NT2/D1 (cell line): ENCODE data around the gene ARFGEF3.

ENCODE experiments used
- DNase-seq: peaks from one replicate; pipeline ENCODE4 v3.0.0-alpha.2; 2011; ENCODE audit warnings: low read depth, low spot score
- H3K27me3 ChIP-seq: 2 replicates; pipeline ENCODE4 v1.6.0; 2011; ENCODE audit warnings: mild to moderate bottlenecking; ENCODE audit not compliant: insufficient read length, insufficient read depth
- H3K36me3 ChIP-seq: 2 replicates; pipeline ENCODE4 v1.6.1; 2011; ENCODE audit warnings: mild to moderate bottlenecking, low read length, mixed read lengths; ENCODE audit not compliant: insufficient read depth, insufficient read length
- H3K4me1 ChIP-seq: 2 replicates; pipeline ENCODE4 v1.5.1; 2011; ENCODE audit not compliant: insufficient read depth, insufficient read length
- H3K4me3 ChIP-seq: 2 replicates; pipeline ENCODE4 v1.5.1; 2011; ENCODE audit warnings: low read depth; ENCODE audit not compliant: insufficient read length
- H3K9ac ChIP-seq: 2 replicates; pipeline ENCODE4 v1.6.0; 2011; ENCODE audit warnings: low read depth; ENCODE audit not compliant: insufficient read length
- H3K9me3 ChIP-seq: 2 replicates; pipeline ENCODE4 v1.5.1; 2011; ENCODE audit warnings: mild to moderate bottlenecking, low read length; ENCODE audit not compliant: insufficient read depth
- SUZ12 ChIP-seq: IDR thresholded peaks from 2 replicates; pipeline ENCODE4 v1.6.1; 2011; ENCODE audit not compliant: insufficient read length, insufficient read depth; ENCODE audit errors: extremely low read depth
- YY1 ChIP-seq: IDR thresholded peaks from 2 replicates; pipeline ENCODE4 v1.6.1; 2011; ENCODE audit not compliant: insufficient read length, insufficient read depth
- ZNF274 ChIP-seq: IDR thresholded peaks from 2 replicates; pipeline ENCODE4 v1.6.1; 2011; ENCODE audit warnings: mild to moderate bottlenecking, low read depth, low read length

The ARFGEF3 gene

DNA sequence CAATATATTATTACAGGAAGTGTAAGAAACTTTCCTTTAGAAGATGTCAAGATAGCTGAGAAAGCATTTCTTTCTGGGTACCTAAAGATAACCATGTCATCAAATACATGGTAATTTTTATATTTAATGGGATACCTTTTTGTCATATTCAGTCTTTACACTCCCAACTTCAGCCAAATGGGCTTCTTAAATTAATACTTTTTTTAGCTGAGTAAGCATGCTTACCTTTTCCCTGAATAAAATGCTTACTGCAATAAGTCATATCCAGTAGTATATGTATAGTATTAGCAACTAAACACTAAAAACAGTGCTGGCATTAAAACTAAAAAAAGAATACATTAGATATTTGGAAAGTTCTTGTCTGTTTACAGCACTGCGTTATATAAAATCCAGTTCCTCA, 74.0 kb downstream of the ARFGEF3 start:
- no peaks in the 10 kb centered on the region for H3K9me3 ChIP-seq
- no peak for DNase-seq
- H3K4me1 ChIP-seq = no peaks in the 10 kb centered on the region
- TF ChIP-seq YY1 = no peak
- TF ChIP-seq SUZ12 = no peak
- TF ChIP-seq ZNF274 = no peak
- H3K36me3 ChIP-seq = no peaks in the 10 kb centered on the region
- H3K27me3 ChIP-seq = no peaks in the 10 kb centered on the region
- H3K9ac ChIP-seq = no peak overlapping the region
- H3K4me3 ChIP-seq = no peak overlapping the region

DNA sequence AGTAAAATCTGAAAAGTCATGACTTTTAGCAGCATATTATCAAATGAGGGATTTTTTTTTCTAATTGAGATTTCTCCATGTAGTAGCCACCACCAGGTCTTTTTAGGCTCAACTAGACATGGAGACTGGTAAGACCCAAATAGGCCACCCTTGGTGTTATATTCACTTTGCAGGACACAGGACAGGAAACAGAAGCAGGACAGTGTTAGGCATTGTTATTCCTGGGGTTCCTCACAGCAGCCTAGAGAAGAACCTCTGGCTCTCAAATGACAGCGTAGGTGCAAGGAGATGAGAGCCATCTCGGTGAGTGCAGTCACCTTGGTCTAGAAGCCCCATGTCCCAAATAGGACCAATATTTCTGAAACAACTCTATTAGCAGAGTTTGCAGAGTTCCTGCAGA, 75.7 kb downstream of the ARFGEF3 start:
- Histone ChIP-seq H3K9me3 (no peaks in the 10 kb centered on the region), H3K27me3 (no peaks in the 10 kb centered on the region), H3K36me3 (no peaks in the 10 kb centered on the region), H3K4me3 (no peak overlapping the region), H3K9ac (no peak overlapping the region), H3K4me1 (no peaks in the 10 kb centered on the region)
- DNase-seq = no peak
- TF ChIP-seq ZNF274 (no peak), YY1 (no peak), SUZ12 (no peak)

DNA sequence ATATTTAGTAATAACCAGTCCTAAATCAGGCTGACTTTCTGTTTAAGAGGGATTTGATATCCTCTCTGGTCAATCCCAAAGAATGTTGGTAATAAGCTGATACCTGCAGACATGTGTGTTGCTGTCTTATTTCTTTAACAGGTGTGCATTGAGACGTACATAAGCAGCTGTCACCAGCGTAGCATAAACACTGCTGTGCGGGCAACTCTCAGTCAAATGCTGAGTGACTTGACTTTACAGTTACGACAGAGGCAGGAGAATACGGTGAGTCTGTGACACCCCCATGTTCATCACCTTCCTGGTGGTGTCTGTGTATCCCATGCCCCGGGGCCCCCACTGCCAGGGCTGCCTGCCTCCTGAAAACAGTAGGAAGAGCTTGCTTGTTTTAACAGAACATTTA, 76.6 kb downstream of the ARFGEF3 start:
- Histone ChIP-seq H3K27me3 (no peaks in the 10 kb centered on the region), H3K4me3 (no peak overlapping the region), H3K36me3 (no peaks in the 10 kb centered on the region), H3K4me1 (no peaks in the 10 kb centered on the region), H3K9ac (no peak overlapping the region), H3K9me3 (no peaks in the 10 kb centered on the region)
- DNase-seq = no peak
- TF ChIP-seq SUZ12 (no peak), ZNF274 (no peak), YY1 (no peak)

DNA sequence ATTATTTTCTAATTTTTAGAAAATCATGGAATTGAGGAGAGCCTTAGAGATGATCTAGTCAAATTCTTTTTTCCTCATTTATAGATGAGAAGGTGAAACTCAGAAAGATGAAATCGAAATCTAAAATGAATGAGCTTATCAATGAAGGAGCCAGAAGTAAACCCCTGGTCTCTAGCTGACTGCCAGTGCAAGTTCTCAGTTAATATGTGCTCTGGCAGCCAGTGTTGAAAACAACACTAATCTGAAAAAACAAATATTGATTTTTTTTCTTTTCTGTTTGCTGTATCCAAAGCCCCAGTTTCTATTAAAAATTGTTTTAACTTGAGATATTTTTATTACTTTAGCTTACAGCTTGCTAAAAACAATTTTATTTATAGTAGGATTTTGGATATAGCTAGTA, 78.0 kb downstream of the ARFGEF3 start:
- TF ChIP-seq YY1 = no peak
- no peak for TF ChIP-seq SUZ12
- TF ChIP-seq ZNF274 = no peak
- Histone ChIP-seq H3K9me3 (no peaks in the 10 kb centered on the region), H3K36me3 (no peaks in the 10 kb centered on the region), H3K9ac (no peak overlapping the region), H3K4me1 (no peaks in the 10 kb centered on the region), H3K27me3 (no peaks in the 10 kb centered on the region), H3K4me3 (no peak overlapping the region)
- DNase-seq = no peak

DNA sequence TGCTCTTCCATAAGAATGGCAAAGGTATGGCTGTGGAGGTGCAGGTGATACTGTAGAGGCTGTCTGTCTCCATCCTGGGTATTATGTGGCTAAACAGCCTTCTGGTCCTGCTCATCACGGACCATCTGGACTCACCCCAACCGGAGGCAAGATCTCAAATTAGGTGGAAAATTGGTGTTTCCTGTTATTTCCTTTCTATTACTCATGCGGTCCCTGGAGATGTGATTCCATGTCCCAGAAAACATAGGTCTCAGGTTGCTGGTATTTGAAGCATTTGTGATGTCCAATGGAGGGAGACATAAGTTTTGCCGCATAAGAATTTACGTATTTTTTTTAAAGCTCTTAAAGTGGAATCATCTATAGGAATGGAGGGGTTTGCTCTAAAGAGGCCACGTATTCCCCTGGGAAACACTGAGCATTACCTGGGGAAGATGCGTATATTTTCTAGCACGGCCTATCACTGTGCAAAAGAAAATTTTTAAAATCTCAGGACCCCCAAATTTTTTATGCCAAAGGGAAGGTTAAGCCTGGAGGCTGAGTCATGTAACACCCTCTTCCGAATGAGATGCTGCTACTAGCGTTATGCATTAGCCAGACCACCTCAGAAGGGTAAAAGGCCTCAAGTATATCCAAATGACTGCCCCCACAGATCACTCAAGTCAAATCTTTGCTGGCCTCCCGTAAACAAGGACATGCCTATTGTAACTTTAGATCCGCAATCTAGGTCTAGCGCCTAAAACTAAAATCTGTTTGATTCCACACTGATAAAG, 78.9 kb downstream of the ARFGEF3 start:
- H3K4me3 ChIP-seq = no peak overlapping the region
- no peaks in the 10 kb centered on the region for H3K36me3 ChIP-seq
- H3K9ac ChIP-seq = no peak overlapping the region
- no peaks in the 10 kb centered on the region for H3K27me3 ChIP-seq
- TF ChIP-seq SUZ12 (no peak), YY1 (no peak), ZNF274 (no peak)
- no peaks in the 10 kb centered on the region for H3K4me1 ChIP-seq
- H3K9me3 ChIP-seq = no peaks in the 10 kb centered on the region
- no peak for DNase-seq

DNA sequence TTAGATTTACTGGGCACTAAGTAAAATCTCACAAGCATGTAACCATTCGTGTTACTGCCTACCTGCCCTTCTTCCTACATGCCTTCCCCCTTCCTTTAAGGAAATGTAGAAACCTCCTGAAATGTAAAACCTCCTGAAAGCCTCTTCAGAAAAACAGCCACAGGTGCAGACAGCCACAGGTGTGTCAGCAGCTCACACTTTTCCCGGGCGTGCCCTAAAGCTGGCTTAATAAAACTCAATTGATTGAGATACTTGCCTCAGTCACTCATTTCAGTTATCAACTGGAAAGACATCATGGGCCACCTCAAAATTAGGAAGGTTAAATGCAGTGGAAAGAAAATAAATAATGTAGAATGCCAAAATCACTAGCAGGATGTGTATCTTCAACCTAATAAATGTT, 79.6 kb downstream of the ARFGEF3 start:
- H3K4me1 ChIP-seq = no peaks in the 10 kb centered on the region
- H3K36me3 ChIP-seq = no peaks in the 10 kb centered on the region
- DNase-seq = no peak
- H3K9ac ChIP-seq = no peak overlapping the region
- no peaks in the 10 kb centered on the region for H3K9me3 ChIP-seq
- no peaks in the 10 kb centered on the region for H3K27me3 ChIP-seq
- no peak overlapping the region for H3K4me3 ChIP-seq
- TF ChIP-seq ZNF274 (no peak), YY1 (no peak), SUZ12 (no peak)

DNA sequence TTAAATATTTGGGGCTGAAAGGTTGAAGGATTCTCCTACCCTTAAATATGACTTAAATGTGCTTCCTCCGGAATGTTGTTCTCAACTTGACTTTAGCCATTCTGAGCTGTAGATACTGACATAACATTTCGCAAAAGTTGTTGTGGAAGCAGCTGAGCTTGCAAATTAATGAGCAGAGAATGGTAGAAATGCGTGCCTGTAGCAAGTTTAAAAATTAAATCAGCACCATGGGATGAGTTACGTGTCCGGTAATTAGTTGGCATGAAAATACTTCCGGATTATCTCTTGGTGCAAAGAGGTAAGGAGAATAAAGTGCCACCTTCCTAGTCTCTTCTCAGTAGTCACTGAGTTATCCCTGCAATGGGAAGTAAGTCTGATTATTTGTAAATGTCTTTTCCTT, 80.2 kb downstream of the ARFGEF3 start:
- no peak for DNase-seq
- Histone ChIP-seq H3K27me3 (no peaks in the 10 kb centered on the region), H3K9me3 (no peaks in the 10 kb centered on the region), H3K9ac (no peak overlapping the region), H3K4me1 (no peaks in the 10 kb centered on the region), H3K36me3 (no peaks in the 10 kb centered on the region), H3K4me3 (no peak overlapping the region)
- TF ChIP-seq YY1 (no peak), ZNF274 (no peak), SUZ12 (no peak)
